GM12801 (cell line): ENCODE results near the gene FAM43B.

ENCODE experiments used
- CTCF ChIP-seq: IDR thresholded peaks from one replicate; pipeline ENCODE4 v1.5.1; 2011; ENCODE audit warnings: control low read depth; ENCODE audit not compliant: insufficient read length; ENCODE audit errors: extremely low read depth

The FAM43B gene

GRCh38 chr1:20521960-20522861 is 30.2 kb upstream of the FAM43B start:
- peak; percentile 43 for TF ChIP-seq CTCF

GRCh38 chr1:20526267-20526666 is 26.1 kb upstream of the FAM43B start:
- no peak for TF ChIP-seq CTCF

GRCh38 chr1:20528221-20528620 is 24.2 kb upstream of the FAM43B start:
- TF ChIP-seq CTCF, result no peak

- TF ChIP-seq CTCF, result no peak
Measured at GRCh38 chr1:20530306-20530705, 22.1 kb upstream of the FAM43B start.

GRCh38 chr1:20530901-20531300 is 21.5 kb upstream of the FAM43B start:
- TF ChIP-seq CTCF, result no peak

- no peak for TF ChIP-seq CTCF
Measured at GRCh38 chr1:20533635-20534034, 18.7 kb upstream of the FAM43B start.

GRCh38 chr1:20534659-20535417 is 17.5 kb upstream of the FAM43B start:
- no peak for TF ChIP-seq CTCF
